Superior temporal gyrus (tissue), 1 donor: ENCODE measurements around the gene PDZD11.
A peak's percentile ranks its signal among the peaks of the same experiment; 100 is the strongest.
"Not testable (repeated sequence)": the region's sequence is repeated elsewhere in the genome, so short reads cannot be mapped to it uniquely, and the experiment has no call there.

Experiments used
- DNase-seq: peaks from one replicate; pipeline ENCODE4 v3.0.0-alpha.2; 2016; ENCODE audit errors: extremely low spot score

PDZD11 gene

GRCh38 chrX:70289793-70290770, at the start of gene PDZD11, which contains the start of gene KIF4A:
PDZD11 (minus strand) TSS chrX:70289927; CDS start chrX:70289341, 586 bp downstream.
KIF4A (plus strand) TSS chrX:70290104; CDS start chrX:70290459, 355 bp downstream.
- DNase-seq = peak; percentile 62

- no peak for DNase-seq
These were observed 48.6 kb upstream of the PDZD11 start for GRCh38 chrX:70338290-70338689.

- DNase-seq = no peak
These were observed 47.0 kb upstream of the PDZD11 start for GRCh38 chrX:70336767-70337166.

- no peak for DNase-seq
These were observed 42.9 kb upstream of the PDZD11 start for GRCh38 chrX:70332600-70332999.

- no peak for DNase-seq
These were observed 41.4 kb upstream of the PDZD11 start for GRCh38 chrX:70331161-70331560.

- DNase-seq = no peak
These were observed 34.6 kb upstream of the PDZD11 start for GRCh38 chrX:70324326-70324725.

- DNase-seq = not testable (repeated sequence)
These were observed 33.9 kb upstream of the PDZD11 start for GRCh38 chrX:70323628-70324027.

- no peak for DNase-seq
These were observed 33.1 kb upstream of the PDZD11 start for GRCh38 chrX:70322784-70323183.

- no peak for DNase-seq
These were observed 23.8 kb upstream of the PDZD11 start for GRCh38 chrX:70313503-70313902.

- DNase-seq = no peak
These were observed 12.0 kb upstream of the PDZD11 start for GRCh38 chrX:70301716-70302115.

- no peak for DNase-seq
These were observed 3.9 kb upstream of the PDZD11 start for GRCh38 chrX:70293621-70294020.

- DNase-seq = no peak
These were observed 3.1 kb upstream of the PDZD11 start for GRCh38 chrX:70292788-70293187.

- peak; percentile 5 for DNase-seq
These were observed 447 bp downstream of the PDZD11 start for GRCh38 chrX:70289168-70289792.

- no peak for DNase-seq
These were observed 7.8 kb downstream of the PDZD11 start, which contains the start of gene RAB41 for GRCh38 chrX:70281951-70282350. RAB41 (plus strand) TSS chrX:70282172; CDS start chrX:70282218, 46 bp downstream.

- DNase-seq = no peak
These were observed 9.2 kb downstream of the PDZD11 start for GRCh38 chrX:70280573-70280972.

- DNase-seq = no peak
These were observed 10.6 kb downstream of the PDZD11 start for GRCh38 chrX:70279081-70279480.

- not testable (repeated sequence) for DNase-seq
These were observed 15.7 kb downstream of the PDZD11 start for GRCh38 chrX:70274029-70274428.

- no peak for DNase-seq
These were observed 21.7 kb downstream of the PDZD11 start, which contains the start of gene ARR3 for GRCh38 chrX:70268034-70268433. ARR3 (plus strand) TSS chrX:70268334; CDS start chrX:70269386, 1,052 bp downstream.

GRCh38 chrX:70264784-70265183, 24.9 kb downstream of the PDZD11 start:
- no peak for DNase-seq

- peak; percentile 9 for DNase-seq
These were observed 26.7 kb downstream of the PDZD11 start for GRCh38 chrX:70262952-70263567.

GRCh38 chrX:70260104-70260503, 29.6 kb downstream of the PDZD11 start, which contains the start of gene P2RY4:
P2RY4 (minus strand) TSS chrX:70260204; CDS start chrX:70259624, 580 bp downstream.
- DNase-seq = no peak
